Measurements from ENCODE around the gene UMPS. TPM values are rescaled to one million over a fixed set of nuclear protein-coding genes. Genes with fewer than 3 reads are reported as not detected.

The UMPS gene
- total RNA-seq, 1 donor from 2014 or later = 28.7 TPM

DNA sequence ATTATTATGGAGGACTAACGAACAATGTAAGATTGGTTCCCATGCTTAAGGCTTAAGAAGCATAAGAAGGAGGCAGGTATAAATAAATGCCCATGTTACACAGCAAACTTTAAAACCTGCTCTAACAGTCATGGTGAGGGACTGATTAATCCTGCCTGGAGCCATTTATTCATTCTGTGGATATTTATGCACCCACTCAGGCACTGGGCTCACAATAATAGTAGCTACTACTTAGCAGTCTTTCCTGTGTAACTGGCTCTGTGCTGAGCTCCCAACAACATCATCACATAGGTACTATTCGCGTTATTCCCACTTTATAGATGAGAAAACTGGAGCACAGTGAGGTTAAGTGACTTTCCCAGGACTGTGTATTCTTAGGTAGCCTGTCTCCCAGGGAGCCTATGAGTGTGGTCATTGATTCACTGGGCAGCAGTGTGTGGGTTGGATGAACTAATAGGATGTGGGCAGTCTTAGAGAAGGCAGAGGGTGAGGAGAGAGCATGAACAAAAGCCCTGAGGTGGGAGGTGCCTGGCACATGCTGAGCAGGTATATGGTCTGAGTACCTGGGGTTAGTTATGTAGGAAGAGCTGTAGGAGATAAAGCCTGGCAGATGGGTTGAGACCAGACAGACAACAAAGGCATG, 44.1 kb upstream of the UMPS start:
- no peak overlapping the region for H3K4me3 ChIP-seq (ENCODE audit: low read depth, low read length)
- TF ChIP-seq, protein P1, sequence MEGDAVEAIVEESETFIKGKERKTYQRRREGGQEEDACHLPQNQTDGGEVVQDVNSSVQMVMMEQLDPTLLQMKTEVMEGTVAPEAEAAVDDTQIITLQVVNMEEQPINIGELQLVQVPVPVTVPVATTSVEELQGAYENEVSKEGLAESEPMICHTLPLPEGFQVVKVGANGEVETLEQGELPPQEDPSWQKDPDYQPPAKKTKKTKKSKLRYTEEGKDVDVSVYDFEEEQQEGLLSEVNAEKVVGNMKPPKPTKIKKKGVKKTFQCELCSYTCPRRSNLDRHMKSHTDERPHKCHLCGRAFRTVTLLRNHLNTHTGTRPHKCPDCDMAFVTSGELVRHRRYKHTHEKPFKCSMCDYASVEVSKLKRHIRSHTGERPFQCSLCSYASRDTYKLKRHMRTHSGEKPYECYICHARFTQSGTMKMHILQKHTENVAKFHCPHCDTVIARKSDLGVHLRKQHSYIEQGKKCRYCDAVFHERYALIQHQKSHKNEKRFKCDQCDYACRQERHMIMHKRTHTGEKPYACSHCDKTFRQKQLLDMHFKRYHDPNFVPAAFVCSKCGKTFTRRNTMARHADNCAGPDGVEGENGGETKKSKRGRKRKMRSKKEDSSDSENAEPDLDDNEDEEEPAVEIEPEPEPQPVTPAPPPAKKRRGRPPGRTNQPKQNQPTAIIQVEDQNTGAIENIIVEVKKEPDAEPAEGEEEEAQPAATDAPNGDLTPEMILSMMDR (conservative IDR thresholded peaks at IDR 0.05; ENCODE audit: low read depth, low read length) = no peak
- no peak for DNase-seq (ENCODE audit: low read depth)

DNA sequence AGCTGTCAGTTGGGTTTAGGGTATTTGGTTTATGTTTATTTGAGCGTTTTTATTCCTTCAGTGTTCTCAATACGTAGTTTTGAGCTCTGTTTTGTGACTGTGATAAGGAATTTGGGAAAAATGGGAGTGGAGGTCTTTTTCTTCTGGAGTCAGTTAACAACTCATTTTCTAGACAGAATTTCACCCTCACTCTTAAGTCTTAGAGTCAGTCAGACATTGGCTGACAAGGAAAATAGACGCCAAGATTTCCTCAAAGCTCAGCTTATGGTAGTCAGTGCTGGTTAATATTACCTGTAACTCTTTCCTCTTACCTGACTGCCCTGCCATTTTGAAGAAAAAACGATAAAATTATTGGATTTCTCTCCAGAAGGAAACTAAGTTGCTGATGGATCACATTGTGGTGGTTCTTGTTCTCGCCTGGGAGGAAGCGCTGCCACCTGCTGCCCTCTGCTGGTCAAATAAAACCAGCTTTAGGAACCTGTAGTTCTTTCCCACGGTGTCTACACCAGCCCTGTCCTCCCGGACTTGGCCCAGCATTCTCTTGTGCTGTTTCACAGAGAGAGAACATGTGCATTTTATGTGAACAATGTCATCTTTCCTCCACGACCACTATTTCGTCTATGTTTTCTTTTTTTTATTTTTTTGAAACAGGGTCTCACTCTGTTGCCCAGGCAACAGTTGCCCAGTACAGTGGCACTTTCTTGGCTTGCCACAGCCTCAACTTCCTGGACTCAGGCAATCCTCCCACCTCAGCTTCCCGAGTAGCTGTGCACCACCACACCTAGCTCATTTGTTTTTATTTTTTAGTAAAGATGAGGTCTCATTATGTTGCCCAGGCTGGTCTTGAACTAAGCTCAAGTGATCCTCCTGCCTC, 41.4 kb upstream of the UMPS start:
- no peak for DNase-seq (ENCODE audit: low read depth)
- H3K4me3 ChIP-seq (ENCODE audit: low read depth, low read length) = no peak overlapping the region
- TF ChIP-seq, protein P1 (conservative IDR thresholded peaks at IDR 0.05; ENCODE audit: low read depth, low read length) = peak; percentile 92

- TF ChIP-seq, protein P1 (conservative IDR thresholded peaks at IDR 0.05; ENCODE audit: low read depth, low read length) = no peak
- no peak overlapping the region for H3K4me3 ChIP-seq (ENCODE audit: low read depth, low read length)
- no peak for DNase-seq (ENCODE audit: low read depth)
Observed at GRCh38 chr3:124691599-124691998, 38.7 kb upstream of the UMPS start.

DNA sequence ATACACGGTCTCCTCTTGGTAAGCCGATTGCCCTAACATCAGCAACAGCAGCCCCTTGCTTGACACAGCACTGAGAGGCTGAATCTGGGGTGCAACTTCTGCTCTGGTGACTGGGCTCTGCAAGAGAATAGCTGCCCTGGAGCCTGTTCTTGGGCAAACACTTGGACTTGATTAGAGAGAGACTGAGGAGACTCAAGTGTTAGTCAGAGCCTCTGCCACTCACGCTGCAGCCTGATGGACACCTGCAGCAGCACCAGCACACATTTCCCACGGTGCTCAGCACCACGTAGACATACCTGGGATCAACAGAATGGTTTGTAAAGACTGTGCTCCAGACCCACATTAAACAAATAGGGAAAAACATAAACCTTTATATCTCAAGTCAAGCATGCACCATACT, 35.8 kb upstream of the UMPS start:
- DNase-seq (ENCODE audit: low read depth) = no peak
- no peak overlapping the region for H3K4me3 ChIP-seq (ENCODE audit: low read depth, low read length)
- TF ChIP-seq, protein P1 (conservative IDR thresholded peaks at IDR 0.05; ENCODE audit: low read depth, low read length) = no peak

GRCh38 chr3:124695369-124695768, 34.9 kb upstream of the UMPS start:
- no peak for DNase-seq (ENCODE audit: low read depth)
- H3K4me3 ChIP-seq (ENCODE audit: low read depth, low read length) = no peak overlapping the region
- TF ChIP-seq, protein P1 (conservative IDR thresholded peaks at IDR 0.05; ENCODE audit: low read depth, low read length) = no peak

- TF ChIP-seq, protein P1 (conservative IDR thresholded peaks at IDR 0.05; ENCODE audit: low read depth, low read length) = no peak
- DNase-seq (ENCODE audit: low read depth) = no peak
- no peak overlapping the region for H3K4me3 ChIP-seq (ENCODE audit: low read depth, low read length)
Observed at GRCh38 chr3:124696006-124696405, 34.2 kb upstream of the UMPS start.

Measured in epithelial cell of proximal tubule (primary cell).